DND-41 (cell line): ENCODE data around the gene BNIP2.
A peak's percentile ranks its signal among the peaks of the same experiment; 100 is the strongest.

Source experiments
- EZH2 ChIP-seq: IDR thresholded peaks from 3 replicates; pipeline ENCODE4 v1.6.1; 2012; ENCODE audit warnings: borderline replicate concordance, low read depth, mild to moderate bottlenecking, moderate library complexity, low read length, inconsistent platforms; ENCODE audit not compliant: severe bottlenecking
- TF ChIP-seq, protein P1 (sequence below): IDR thresholded peaks from 2 replicates; pipeline ENCODE4 v1.5.1; 2012; ENCODE audit warnings: borderline replicate concordance, low read length, moderate library complexity, mild to moderate bottlenecking; ENCODE audit not compliant: poor library complexity, severe bottlenecking; ENCODE audit errors: extremely low read depth

DNA sequence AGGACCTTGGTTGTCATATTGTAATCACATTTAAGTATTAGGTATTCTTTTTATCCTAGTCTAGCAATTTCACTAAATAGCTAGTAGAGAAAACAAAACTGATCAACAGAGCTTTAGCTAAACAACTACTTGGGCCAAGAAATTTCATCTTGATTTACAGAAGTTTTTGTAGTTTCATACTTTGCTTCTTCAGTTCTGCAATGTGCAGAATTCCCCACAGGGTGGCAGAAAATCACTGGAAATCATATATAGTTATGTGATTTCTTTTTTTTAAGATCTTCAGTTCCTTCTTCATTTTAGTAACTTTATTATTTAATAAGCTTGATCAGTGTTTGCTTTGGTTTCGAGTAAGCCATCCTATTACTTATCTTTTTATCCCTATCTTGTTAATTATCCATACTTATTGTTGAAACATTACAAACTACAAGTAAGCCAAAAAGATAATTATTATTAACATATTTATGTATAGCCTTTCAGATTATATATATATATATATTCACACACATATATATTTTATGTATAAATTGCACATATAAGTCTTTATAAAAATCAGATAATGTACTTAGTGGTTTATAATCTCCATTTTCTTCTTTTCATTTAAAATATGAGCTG, 2.2 kb upstream of the BNIP2 start:
- TF ChIP-seq, protein P1, sequence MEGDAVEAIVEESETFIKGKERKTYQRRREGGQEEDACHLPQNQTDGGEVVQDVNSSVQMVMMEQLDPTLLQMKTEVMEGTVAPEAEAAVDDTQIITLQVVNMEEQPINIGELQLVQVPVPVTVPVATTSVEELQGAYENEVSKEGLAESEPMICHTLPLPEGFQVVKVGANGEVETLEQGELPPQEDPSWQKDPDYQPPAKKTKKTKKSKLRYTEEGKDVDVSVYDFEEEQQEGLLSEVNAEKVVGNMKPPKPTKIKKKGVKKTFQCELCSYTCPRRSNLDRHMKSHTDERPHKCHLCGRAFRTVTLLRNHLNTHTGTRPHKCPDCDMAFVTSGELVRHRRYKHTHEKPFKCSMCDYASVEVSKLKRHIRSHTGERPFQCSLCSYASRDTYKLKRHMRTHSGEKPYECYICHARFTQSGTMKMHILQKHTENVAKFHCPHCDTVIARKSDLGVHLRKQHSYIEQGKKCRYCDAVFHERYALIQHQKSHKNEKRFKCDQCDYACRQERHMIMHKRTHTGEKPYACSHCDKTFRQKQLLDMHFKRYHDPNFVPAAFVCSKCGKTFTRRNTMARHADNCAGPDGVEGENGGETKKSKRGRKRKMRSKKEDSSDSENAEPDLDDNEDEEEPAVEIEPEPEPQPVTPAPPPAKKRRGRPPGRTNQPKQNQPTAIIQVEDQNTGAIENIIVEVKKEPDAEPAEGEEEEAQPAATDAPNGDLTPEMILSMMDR = peak; percentile 68
- TF ChIP-seq EZH2 = no peak
